ENCODE results near the gene ATP5PO. TPM values are rescaled to one million over a fixed set of nuclear protein-coding genes. Genes with fewer than 3 reads are reported as not detected.

ATP5PO gene
- total and polyA plus RNA-seq, 2 of the 13 experiments (the other 11 are each of a cell fraction or from before 2014, with no cell fraction given) = 256 to 297 TPM

- no peak for TF ChIP-seq SP1 (IDR thresholded peaks at IDR 0.05)
- peak; percentile 65 for TF ChIP-seq SP1 (CRISPR knock-in tag; IDR thresholded peaks at IDR 0.05)
- no peak for TF ChIP-seq EED (CRISPR knock-in tag; IDR thresholded peaks at IDR 0.05)
Observed at GRCh38 chr21:33915368-33916199, at the start of gene ATP5PO (continued).

- Histone ChIP-seq H3K9me3 (ENCODE audit: low read length) (no peaks in the 10 kb centered on the region), H3K36me3 (replicated peaks in 1 of 2; ENCODE audit: control insufficient read depth in 1 of 2, insufficient read depth in 2 of 2, low read length in 2 of 2) (no peaks in the 10 kb centered on the region), H3K27ac (ENCODE audit: extremely low read length, insufficient read depth, low read length) (no peak overlapping the region), H3K4me1 (ENCODE audit: insufficient read depth, low read length) (peaks cover 37% of the 10 kb centered on the region), H4K20me1 (ENCODE audit: insufficient read depth, low read length) (no peaks in the 10 kb centered on the region), H3K4me3 (replicated peaks in 1 of 3; ENCODE audit: insufficient read depth in 1 of 3, low read depth in 2 of 3, low read length in 3 of 3) (no peak overlapping the region), H2AFZ (ENCODE audit: low read length) (no peak overlapping the region), H3K9ac (ENCODE audit: insufficient read depth, low read depth, low read length) (no peak overlapping the region), H3K79me2 (ENCODE audit: insufficient read depth, low read length) (no peaks in the 10 kb centered on the region), H3K4me2 (ENCODE audit: low read depth, low read length) (no peak overlapping the region), H3K27me3 (ENCODE audit: control insufficient read depth in 1 of 2, insufficient read depth in 2 of 2, low read length in 2 of 2) (peaks cover 0 to 2% of the 10 kb centered on the region in 2 experiments; a peak in 1 of 5 replicates)
- WGBS (ENCODE audit: low lambda C conversion rate) = 61% methylated on average over 3 of the region's 3 CpGs
- no peak for DNase-seq (ENCODE audit: low spot score)
- CTCF ChIA-PET (ENCODE audit: low intra/inter-chr PET ratio, low total read pairs) = no interaction called here
- ATAC-seq = no peak
- FAIRE-seq = no peak
- intact Hi-C loops (cut with micrococcal nuclease; ENCODE audit: unreplicated experiment) = no loop called here
- BruUV-seq (replicated peaks) = no TSS peak
- in situ Hi-C loops (cut with HindIII; ENCODE audit: extremely low pct_ligation_motif_present, low pct_unique_long_range_greater_than_20kb) = no loop called here
- POLR2A ChIA-PET = no interaction called here
- TF ChIP-seq ZNF777 (CRISPR knock-in tag; IDR thresholded peaks at IDR 0.05) (no peak), MED13 (CRISPR knock-in tag; IDR thresholded peaks at IDR 0.05) (no peak), ZNF451 (CRISPR knock-in tag; IDR thresholded peaks at IDR 0.05) (no peak), ZNF607 (CRISPR knock-in tag; IDR thresholded peaks at IDR 0.05; ENCODE audit: borderline replicate concordance) (no peak), NPAS2 (CRISPR knock-in tag; IDR thresholded peaks at IDR 0.05; ENCODE audit: borderline replicate concordance) (no peak), RAD21 (CRISPR knock-in tag; IDR thresholded peaks at IDR 0.05) (no peak), MEIS1 (CRISPR knock-in tag; IDR thresholded peaks at IDR 0.05; ENCODE audit: borderline replicate concordance) (no peak), TBP (CRISPR knock-in tag; IDR thresholded peaks at IDR 0.05) (no peak), CREM (IDR thresholded peaks at IDR 0.05) (no peak), CREM (CRISPR knock-in tag; IDR thresholded peaks at IDR 0.05) (no peak), ZNF235 (CRISPR knock-in tag; IDR thresholded peaks at IDR 0.05; ENCODE audit: borderline replicate concordance) (no peak), ZNF121 (CRISPR knock-in tag; IDR thresholded peaks at IDR 0.05) (no peak), ZEB1 (IDR thresholded peaks at IDR 0.05; ENCODE audit: insufficient replicate concordance, low read depth) (no peak)
- TF ChIP-seq, protein P1, sequence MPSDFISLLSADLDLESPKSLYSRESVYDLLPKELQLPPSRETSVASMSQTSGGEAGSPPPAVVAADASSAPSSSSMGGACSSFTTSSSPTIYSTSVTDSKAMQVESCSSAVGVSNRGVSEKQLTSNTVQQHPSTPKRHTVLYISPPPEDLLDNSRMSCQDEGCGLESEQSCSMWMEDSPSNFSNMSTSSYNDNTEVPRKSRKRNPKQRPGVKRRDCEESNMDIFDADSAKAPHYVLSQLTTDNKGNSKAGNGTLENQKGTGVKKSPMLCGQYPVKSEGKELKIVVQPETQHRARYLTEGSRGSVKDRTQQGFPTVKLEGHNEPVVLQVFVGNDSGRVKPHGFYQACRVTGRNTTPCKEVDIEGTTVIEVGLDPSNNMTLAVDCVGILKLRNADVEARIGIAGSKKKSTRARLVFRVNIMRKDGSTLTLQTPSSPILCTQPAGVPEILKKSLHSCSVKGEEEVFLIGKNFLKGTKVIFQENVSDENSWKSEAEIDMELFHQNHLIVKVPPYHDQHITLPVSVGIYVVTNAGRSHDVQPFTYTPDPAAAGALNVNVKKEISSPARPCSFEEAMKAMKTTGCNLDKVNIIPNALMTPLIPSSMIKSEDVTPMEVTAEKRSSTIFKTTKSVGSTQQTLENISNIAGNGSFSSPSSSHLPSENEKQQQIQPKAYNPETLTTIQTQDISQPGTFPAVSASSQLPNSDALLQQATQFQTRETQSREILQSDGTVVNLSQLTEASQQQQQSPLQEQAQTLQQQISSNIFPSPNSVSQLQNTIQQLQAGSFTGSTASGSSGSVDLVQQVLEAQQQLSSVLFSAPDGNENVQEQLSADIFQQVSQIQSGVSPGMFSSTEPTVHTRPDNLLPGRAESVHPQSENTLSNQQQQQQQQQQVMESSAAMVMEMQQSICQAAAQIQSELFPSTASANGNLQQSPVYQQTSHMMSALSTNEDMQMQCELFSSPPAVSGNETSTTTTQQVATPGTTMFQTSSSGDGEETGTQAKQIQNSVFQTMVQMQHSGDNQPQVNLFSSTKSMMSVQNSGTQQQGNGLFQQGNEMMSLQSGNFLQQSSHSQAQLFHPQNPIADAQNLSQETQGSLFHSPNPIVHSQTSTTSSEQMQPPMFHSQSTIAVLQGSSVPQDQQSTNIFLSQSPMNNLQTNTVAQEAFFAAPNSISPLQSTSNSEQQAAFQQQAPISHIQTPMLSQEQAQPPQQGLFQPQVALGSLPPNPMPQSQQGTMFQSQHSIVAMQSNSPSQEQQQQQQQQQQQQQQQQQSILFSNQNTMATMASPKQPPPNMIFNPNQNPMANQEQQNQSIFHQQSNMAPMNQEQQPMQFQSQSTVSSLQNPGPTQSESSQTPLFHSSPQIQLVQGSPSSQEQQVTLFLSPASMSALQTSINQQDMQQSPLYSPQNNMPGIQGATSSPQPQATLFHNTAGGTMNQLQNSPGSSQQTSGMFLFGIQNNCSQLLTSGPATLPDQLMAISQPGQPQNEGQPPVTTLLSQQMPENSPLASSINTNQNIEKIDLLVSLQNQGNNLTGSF (CRISPR knock-in tag; IDR thresholded peaks at IDR 0.05) = no peak
Observed at GRCh38 chr21:33964706-33965325, 49.2 kb upstream of the ATP5PO start.
